8988T (cell line): Measurements from ENCODE around the gene LRRC51.

Source experiments
- DNase-seq: peaks from one replicate; pipeline ENCODE4 v3.0.0; 2011

LRRC51 gene

GRCh38 chr11:72080326-72081183, at the start of gene LRRC51, which contains the start of gene NUMA1:
TSS of gene LRRC51 (plus strand) at chr11:72080850. CDS start at chr11:72089084, 8,234 bp downstream.
TSS of gene NUMA1 (minus strand) at chr11:72080542. CDS start at chr11:72035943, 44,599 bp downstream.
- DNase-seq = peak; percentile 49

- no peak for DNase-seq
Observed at GRCh38 chr11:72036687-72037086, 44.0 kb upstream of the LRRC51 start.

GRCh38 chr11:72037554-72038311, 42.9 kb upstream of the LRRC51 start:
- DNase-seq = no peak

GRCh38 chr11:72038491-72038890, 42.2 kb upstream of the LRRC51 start:
- no peak for DNase-seq

GRCh38 chr11:72039031-72039855, 41.4 kb upstream of the LRRC51 start:
- no peak for DNase-seq

GRCh38 chr11:72039856-72040401, 40.7 kb upstream of the LRRC51 start:
- DNase-seq = no peak

GRCh38 chr11:72040491-72041363, 39.9 kb upstream of the LRRC51 start:
- DNase-seq = peak; percentile 56

GRCh38 chr11:72041364-72042063, 39.1 kb upstream of the LRRC51 start:
- peak; percentile 55 for DNase-seq

- DNase-seq = no peak
Observed at GRCh38 chr11:72042064-72042745, 38.4 kb upstream of the LRRC51 start.

- DNase-seq = no peak
Observed at GRCh38 chr11:72045849-72046248, 34.8 kb upstream of the LRRC51 start.

GRCh38 chr11:72048766-72049460, 31.7 kb upstream of the LRRC51 start:
- no peak for DNase-seq

GRCh38 chr11:72058416-72059034, 22.1 kb upstream of the LRRC51 start:
- no peak for DNase-seq

- no peak for DNase-seq
Observed at GRCh38 chr11:72061739-72062396, 18.8 kb upstream of the LRRC51 start.

GRCh38 chr11:72066855-72067254, 13.8 kb upstream of the LRRC51 start:
- no peak for DNase-seq

GRCh38 chr11:72067266-72067665, 13.4 kb upstream of the LRRC51 start:
- no peak for DNase-seq

GRCh38 chr11:72067676-72068075, 13.0 kb upstream of the LRRC51 start:
- no peak for DNase-seq

- no peak for DNase-seq
Observed at GRCh38 chr11:72069200-72069599, 11.4 kb upstream of the LRRC51 start.

GRCh38 chr11:72069787-72070251, 10.8 kb upstream of the LRRC51 start:
- no peak for DNase-seq

GRCh38 chr11:72070491-72070890, 10.2 kb upstream of the LRRC51 start:
- no peak for DNase-seq
